Testis (tissue), 3 donors: ENCODE results near the gene SIGLEC11. TPM values are rescaled to one million over a fixed set of nuclear protein-coding genes. Genes with fewer than 3 reads are reported as not detected.

Source experiments
- DNase-seq: peaks from one replicate; pipeline ENCODE4 v3.0.0-alpha.2; 2019
- H3K27ac ChIP-seq, 2 donors: fragments of 200-600 bp; sonication (generic); one replicate each; pipeline ENCODE4 v1.5.1; 2019
- H3K27me3 ChIP-seq: fragments of 200-600 bp; sonication (generic); one replicate; pipeline ENCODE4 v1.5.1; 2019
- H3K36me3 ChIP-seq: fragments of 200-600 bp; sonication (generic); one replicate; pipeline ENCODE4 v1.5.1; 2017; ENCODE audit warnings: low read depth; ENCODE audit errors: missing control alignments
- H3K4me1 ChIP-seq: fragments of 200-600 bp; sonication (generic); one replicate; pipeline ENCODE4 v1.5.1; 2019
- H3K4me3 ChIP-seq, 2 donors: fragments of 200-600 bp; sonication (generic); one replicate each; pipeline ENCODE4 v1.5.1; 2017 to 2019
- H3K9me3 ChIP-seq: fragments of 200-600 bp; sonication (generic); one replicate; pipeline ENCODE4 v1.5.1; 2017
- POLR2A ChIP-seq: fragments of 450-650 bp; IDR thresholded peaks from one replicate; pipeline ENCODE4 v1.6.1; 2017; ENCODE audit warnings: antibody characterized with exemption, mild to moderate bottlenecking, moderate library complexity
- WGBS, 2 donors: methylation state at CpG; one replicate each; pipeline ENCODE4 v1.1.5; 2018; 5-methylcytosine and 5-hydroxymethylcytosine counted together
- intact Hi-C: fragments of 100-400 bp; cut with DNase I; formaldehyde crosslinking; loops from one replicate; pipeline ENCODE4 v1.15.1; 2023; ENCODE audit warnings: low total_unique reads
- polyA plus RNA-seq: library from polyadenylated mRNA; stranded (reverse); fragments of 350-450 nt; fragmentation: Illumina TruSeq; extraction: RNeasy Lipid Tissue Mini Kit (QIAGEN cat#74804); gene quantifications from one replicate; pipeline ENCODE4 v1.2.3, GENCODE V29; 2014; ENCODE audit warnings: low read depth, low replicate concordance; ENCODE audit not compliant: insufficient read depth
- total RNA-seq, 2 donors: library from RNA; depleted of rRNA; stranded (reverse); fragments of >200 nt; gene quantifications; one replicate each; pipeline ENCODE4 v1.2.3, GENCODE V29; 2016
- TF ChIP-seq, protein P1 (sequence below), 3 experiments: fragments of 450-650 bp in 2 of 3; fragments of 200-600 bp in 1 of 3; sonication (generic) in 1 of 3; IDR thresholded peaks; one replicate each; pipeline ENCODE4 v1.5.1; 2016 to 2019; ENCODE audit warnings: antibody characterized with exemption in 3 of 3, mild to moderate bottlenecking in 2 of 3, moderate library complexity in 1 of 3

The SIGLEC11 gene
- total and polyA plus RNA-seq, 3 donors from 2014 or later: 5.8 to 8.5 (median 6.0) TPM

GRCh38 chr19:50003810-50004419 is 42.9 kb upstream of the SIGLEC11 start:
- H3K9me3 ChIP-seq: no peaks in the 10 kb centered on the region
- DNase-seq: no peak
- no peak overlapping the region for H3K4me3 ChIP-seq
- TF ChIP-seq, protein P1, sequence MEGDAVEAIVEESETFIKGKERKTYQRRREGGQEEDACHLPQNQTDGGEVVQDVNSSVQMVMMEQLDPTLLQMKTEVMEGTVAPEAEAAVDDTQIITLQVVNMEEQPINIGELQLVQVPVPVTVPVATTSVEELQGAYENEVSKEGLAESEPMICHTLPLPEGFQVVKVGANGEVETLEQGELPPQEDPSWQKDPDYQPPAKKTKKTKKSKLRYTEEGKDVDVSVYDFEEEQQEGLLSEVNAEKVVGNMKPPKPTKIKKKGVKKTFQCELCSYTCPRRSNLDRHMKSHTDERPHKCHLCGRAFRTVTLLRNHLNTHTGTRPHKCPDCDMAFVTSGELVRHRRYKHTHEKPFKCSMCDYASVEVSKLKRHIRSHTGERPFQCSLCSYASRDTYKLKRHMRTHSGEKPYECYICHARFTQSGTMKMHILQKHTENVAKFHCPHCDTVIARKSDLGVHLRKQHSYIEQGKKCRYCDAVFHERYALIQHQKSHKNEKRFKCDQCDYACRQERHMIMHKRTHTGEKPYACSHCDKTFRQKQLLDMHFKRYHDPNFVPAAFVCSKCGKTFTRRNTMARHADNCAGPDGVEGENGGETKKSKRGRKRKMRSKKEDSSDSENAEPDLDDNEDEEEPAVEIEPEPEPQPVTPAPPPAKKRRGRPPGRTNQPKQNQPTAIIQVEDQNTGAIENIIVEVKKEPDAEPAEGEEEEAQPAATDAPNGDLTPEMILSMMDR (IDR thresholded peaks at IDR 0.05): no peak
- no peak for TF ChIP-seq POLR2A
- no peaks in the 10 kb centered on the region for H3K36me3 ChIP-seq
- 80 to 88% methylated on average over 11 of the region's 11 CpGs for WGBS, 2 donors
- no peak overlapping the region for H3K27ac ChIP-seq
- intact Hi-C loops: no loop called here
- peaks cover 25% of the 10 kb centered on the region for H3K4me1 ChIP-seq
- no peaks in the 10 kb centered on the region for H3K27me3 ChIP-seq

GRCh38 chr19:50003254-50003788 is 42.3 kb upstream of the SIGLEC11 start:
- TF ChIP-seq, protein P1 (IDR thresholded peaks at IDR 0.05): no peak
- no peak for TF ChIP-seq POLR2A
- intact Hi-C loops: no loop called here
- no peak overlapping the region for H3K27ac ChIP-seq
- H3K9me3 ChIP-seq: no peaks in the 10 kb centered on the region
- WGBS, 2 donors: 75 to 87% methylated on average over 17 of the region's 17 CpGs
- DNase-seq: no peak
- no peak overlapping the region for H3K4me3 ChIP-seq
- peaks cover 25% of the 10 kb centered on the region for H3K4me1 ChIP-seq
- no peaks in the 10 kb centered on the region for H3K36me3 ChIP-seq
- no peaks in the 10 kb centered on the region for H3K27me3 ChIP-seq

GRCh38 chr19:50002386-50002960 is 41.5 kb upstream of the SIGLEC11 start:
- DNase-seq: peak; percentile 45
- H3K4me3 ChIP-seq: no peak overlapping the region
- H3K36me3 ChIP-seq: no peaks in the 10 kb centered on the region
- no peak overlapping the region for H3K27ac ChIP-seq
- TF ChIP-seq, protein P1 (IDR thresholded peaks at IDR 0.05): no peak
- WGBS, 2 donors: 56 to 67% methylated on average over 6 of the region's 6 CpGs
- H3K9me3 ChIP-seq: no peaks in the 10 kb centered on the region
- peaks cover 25% of the 10 kb centered on the region for H3K4me1 ChIP-seq
- intact Hi-C loops: no loop called here
- H3K27me3 ChIP-seq: no peaks in the 10 kb centered on the region

GRCh38 chr19:50001775-50002174 is 40.8 kb upstream of the SIGLEC11 start:
- no peaks in the 10 kb centered on the region for H3K36me3 ChIP-seq
- no peaks in the 10 kb centered on the region for H3K27me3 ChIP-seq
- H3K4me1 ChIP-seq: peaks cover 25% of the 10 kb centered on the region
- DNase-seq: no peak
- no peak overlapping the region for H3K4me3 ChIP-seq
- H3K9me3 ChIP-seq: no peaks in the 10 kb centered on the region
- intact Hi-C loops: no loop called here
- TF ChIP-seq, protein P1 (IDR thresholded peaks at IDR 0.05): no peak
- TF ChIP-seq POLR2A: no peak
- WGBS, 2 donors: 74 to 98% methylated on average over 7 to 8 of the region's 8 CpGs
- H3K27ac ChIP-seq: no peak overlapping the region
